GM12878 (cell line): ENCODE measurements around the gene ANGPTL2. TPM values are rescaled to one million over a fixed set of nuclear protein-coding genes. Genes with fewer than 3 reads are reported as not detected.

Experiments used
- ATF3 ChIP-seq: IDR thresholded peaks from 2 replicates; pipeline ENCODE4 v1.6.1; 2011; ENCODE audit warnings: low read depth, mild to moderate bottlenecking, low read length, moderate library complexity, borderline replicate concordance; ENCODE audit errors: extremely low read depth
- BCL11A ChIP-seq: IDR thresholded peaks from 2 replicates; pipeline ENCODE4 v1.6.1; 2011; ENCODE audit warnings: low read depth, low read length
- CEBPZ ChIP-seq: fragments of 150-350 bp; IDR thresholded peaks from 2 replicates; pipeline ENCODE4 v1.6.1; 2016; ENCODE audit warnings: low read depth, low read length
- EP300 ChIP-seq, 2 experiments: fragments of 150-350 bp in 1 of 2; IDR thresholded peaks; 2 replicates each; pipeline ENCODE4 v1.6.1; 2011 to 2012; ENCODE audit warnings: low read depth in 2 of 2, low read length in 2 of 2, borderline replicate concordance in 1 of 2, improper control_type of control experiment in 1 of 2, inconsistent platforms in 1 of 2; ENCODE audit not compliant: control insufficient read depth in 1 of 2
- MEF2B ChIP-seq: fragments of 450-650 bp; IDR thresholded peaks from 2 replicates; pipeline ENCODE4 v1.6.1; 2018; ENCODE audit warnings: mild to moderate bottlenecking, moderate library complexity; ENCODE audit not compliant: partially characterized antibody, poor library complexity, severe bottlenecking
- NR2C1 ChIP-seq: fragments of 450-650 bp; IDR thresholded peaks from 2 replicates; pipeline ENCODE4 v1.6.1; 2017; ENCODE audit warnings: antibody characterized with exemption, mild to moderate bottlenecking, moderate library complexity
- RELA ChIP-seq: fragments of 450-650 bp; IDR thresholded peaks from 2 replicates; pipeline ENCODE4 v1.8.0; 2014; ENCODE audit warnings: borderline replicate concordance; ENCODE audit not compliant: partially characterized antibody
- polyA plus RNA-seq, 11 experiments: library from polyadenylated mRNA; depleted of rRNA in 4 of 11; unstranded in 6 of 11; stranded (reverse) in 5 of 11; fragments of >200 nt; fragmentation: Nextera tagmentation in 4 of 11; fragmentation: Illumina TruSeq in 1 of 11; extraction: Ambion mirVana in 4 of 11; extraction: Trizol in 1 of 11; gene quantifications; 1 replicate in 1 of 11; 2 replicates in 10 of 11; pipeline versions ENCODE4 v1.2.1 to v1.2.3, GENCODE V29; 2011 to 2016; ENCODE audit warnings: inconsistent platforms in 2 of 11, missing spikeins in 2 of 11, low read depth in 1 of 11
- total RNA-seq, 4 experiments: library from RNA; depleted of rRNA in 3 of 4; stranded (reverse); fragments of >200 nt in 3 of 4; fragmentation: Illumina TruSeq in 1 of 4; extraction: Trizol in 1 of 4; gene quantifications; 2 replicates each; pipeline versions ENCODE4 v1.2.1 to v1.2.3, GENCODE V29; 2013 to 2021

The ANGPTL2 gene
- total and polyA plus RNA-seq, 10 of the 15 experiments (the other 5 are each of a cell fraction or from before 2014, with no cell fraction given) = 0.13 to 2.6 (median 0.82) TPM; not detected in 1

DNA sequence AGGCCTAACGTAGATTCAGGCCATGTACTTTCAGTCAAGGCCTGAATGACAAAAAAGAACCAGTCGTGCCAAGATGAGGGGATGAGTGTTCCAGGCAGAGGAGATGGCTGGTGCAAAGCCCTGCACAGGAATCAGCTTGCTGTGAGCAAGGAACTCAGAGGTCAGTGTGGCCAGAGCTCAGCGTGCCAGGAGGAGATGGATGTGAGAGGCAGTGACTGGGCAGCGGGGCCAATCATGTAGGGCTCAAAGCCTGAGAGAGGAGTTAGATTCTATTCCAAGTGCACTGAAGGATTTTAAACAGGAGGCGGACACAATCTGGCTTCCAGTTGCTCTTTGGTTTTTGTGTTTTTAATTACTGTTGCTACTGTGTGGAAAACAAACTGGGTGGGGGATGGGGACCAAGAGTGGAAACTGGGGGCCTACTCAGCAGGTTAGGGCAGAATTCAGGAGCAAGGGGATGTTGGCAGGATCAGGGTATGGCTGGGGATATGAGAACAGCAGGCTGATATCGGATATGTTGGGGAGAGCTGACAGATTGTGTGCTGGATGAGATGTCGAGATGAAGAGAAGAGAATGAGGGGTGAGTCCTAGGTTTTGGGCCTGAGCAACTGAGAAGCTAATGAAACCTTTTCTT lies 64.3 kb downstream of the ANGPTL2 start (continued):
- TF ChIP-seq CEBPZ (no peak), MEF2B (no peak), NR2C1 (no peak), RELA (no peak), ATF3 (no peak), EP300 (IDR thresholded peaks at IDR 0.05; ENCODE audit: borderline replicate concordance in 1 of 2, control insufficient read depth in 1 of 2, low read depth in 2 of 2, low read length in 2 of 2) (no peak), BCL11A (no peak)
